Endometrial microvascular endothelial cells (primary cell): ENCODE data around the gene CCSER2. TPM values are rescaled to one million over a fixed set of nuclear protein-coding genes. Genes with fewer than 3 reads are reported as not detected.
"Not testable (repeated sequence)": the region's sequence is repeated elsewhere in the genome, so short reads cannot be mapped to it uniquely, and the experiment has no call there.

Source experiments
- in situ Hi-C: cut with HindIII; loops from 2 replicates; pipeline ENCODE4 v1.10.0; 2017; ENCODE audit warnings: low sequenced_read_pairs, low pct_unique_long_range_greater_than_20kb; ENCODE audit errors: inconsistent ontology term
- total RNA-seq: library from RNA; depleted of rRNA; stranded (reverse); fragments of >200 nt; gene quantifications from one replicate; pipeline ENCODE4 v1.2.3, GENCODE V29; 2015; ENCODE audit errors: inconsistent ontology term

The CCSER2 gene
- total RNA-seq, 1 donor from 2014 or later, result 29.2 TPM

DNA sequence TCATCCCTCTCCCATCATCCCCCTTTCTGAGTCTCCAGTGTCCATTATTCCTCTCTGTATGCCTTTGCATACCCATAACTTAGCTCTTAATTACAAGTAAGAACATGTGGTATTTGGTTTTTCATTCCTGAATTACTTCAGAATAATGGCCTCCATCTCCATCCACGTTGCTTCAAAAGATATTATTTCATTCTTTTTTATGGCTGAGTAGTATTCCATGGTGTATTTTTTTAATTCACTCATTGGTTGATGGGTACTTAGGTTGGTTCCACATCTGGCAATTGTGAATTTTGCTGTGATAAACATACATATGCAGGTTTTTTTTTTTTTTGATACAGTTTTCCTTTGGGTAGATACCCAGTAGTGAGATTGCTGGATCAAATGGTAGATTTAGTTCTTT lies 40.4 kb downstream of the CCSER2 start:
- in situ Hi-C loops, result no loop called here

DNA sequence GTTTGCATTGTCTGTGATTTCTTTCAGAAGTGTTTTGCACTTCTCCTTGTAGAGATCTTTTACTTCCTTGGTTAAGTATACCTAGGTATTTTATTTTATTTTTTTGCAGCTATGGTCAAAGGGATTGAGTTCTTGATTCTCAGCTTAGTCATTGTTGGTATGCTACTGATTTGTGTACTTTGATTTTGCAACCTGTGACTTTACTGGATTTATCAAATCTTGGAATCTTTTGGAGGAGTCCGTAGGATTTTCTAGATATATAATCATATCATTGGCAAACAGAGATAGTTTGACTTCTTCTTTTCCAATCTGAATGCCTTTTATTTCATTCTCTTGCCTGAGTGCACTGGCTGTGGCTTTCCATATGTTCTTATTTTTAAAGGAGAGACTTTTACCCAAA lies 41.9 kb downstream of the CCSER2 start:
- in situ Hi-C loops, result no loop called here

DNA sequence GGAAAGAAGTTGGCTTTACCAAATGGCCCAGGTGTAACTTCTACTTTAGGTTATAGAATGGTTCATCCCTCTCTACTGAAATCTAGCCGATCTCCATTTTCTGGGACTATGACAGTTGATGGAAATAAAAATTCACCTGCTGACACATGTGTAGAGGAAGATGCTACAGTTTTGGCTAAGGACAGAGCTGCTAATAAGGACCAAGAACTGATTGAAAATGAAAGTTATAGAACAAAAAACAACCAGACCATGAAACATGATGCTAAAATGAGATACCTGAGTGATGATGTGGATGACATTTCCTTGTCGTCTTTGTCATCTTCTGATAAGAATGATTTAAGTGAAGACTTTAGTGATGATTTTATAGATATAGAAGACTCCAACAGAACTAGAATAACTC lies 43.6 kb downstream of the CCSER2 start:
- in situ Hi-C loops, result no loop called here

DNA sequence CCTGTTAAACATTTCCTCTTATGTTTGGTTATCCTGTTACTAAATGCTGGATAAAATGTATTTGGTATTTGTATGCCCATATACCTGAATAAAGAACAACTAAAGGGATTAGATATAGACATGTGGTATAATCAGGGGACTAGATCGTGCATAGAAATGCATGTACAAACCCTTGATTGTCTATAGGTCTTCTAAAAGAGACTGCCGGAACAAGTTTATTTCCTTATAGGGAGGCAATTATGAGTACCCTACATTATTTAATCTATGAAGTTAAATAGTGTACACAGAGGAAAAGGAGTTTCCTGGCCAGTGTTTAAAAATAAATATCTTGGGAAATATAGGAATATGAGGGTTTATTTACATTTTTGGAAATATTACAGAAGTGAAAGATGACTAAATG lies 44.6 kb downstream of the CCSER2 start:
- in situ Hi-C loops, result no loop called here

DNA sequence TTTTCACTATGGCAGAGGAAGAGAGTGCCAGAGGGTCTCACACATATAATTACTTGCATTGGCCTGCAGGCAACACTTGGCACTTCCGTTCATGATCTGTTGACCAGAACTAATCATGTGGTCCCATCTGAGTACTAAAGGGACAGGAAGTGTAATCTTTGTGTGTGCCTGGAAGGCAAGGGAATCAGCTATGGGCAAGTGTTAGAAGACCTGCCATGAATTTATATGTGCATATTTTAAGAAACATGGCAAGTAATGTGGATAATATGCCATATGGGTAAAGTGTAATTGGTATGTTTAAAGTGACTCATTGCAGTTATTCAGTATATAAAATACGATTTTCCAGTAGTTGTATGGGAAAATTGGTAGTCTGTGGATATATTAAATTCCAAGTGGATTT lies 46.1 kb downstream of the CCSER2 start:
- in situ Hi-C loops, result no loop called here

DNA sequence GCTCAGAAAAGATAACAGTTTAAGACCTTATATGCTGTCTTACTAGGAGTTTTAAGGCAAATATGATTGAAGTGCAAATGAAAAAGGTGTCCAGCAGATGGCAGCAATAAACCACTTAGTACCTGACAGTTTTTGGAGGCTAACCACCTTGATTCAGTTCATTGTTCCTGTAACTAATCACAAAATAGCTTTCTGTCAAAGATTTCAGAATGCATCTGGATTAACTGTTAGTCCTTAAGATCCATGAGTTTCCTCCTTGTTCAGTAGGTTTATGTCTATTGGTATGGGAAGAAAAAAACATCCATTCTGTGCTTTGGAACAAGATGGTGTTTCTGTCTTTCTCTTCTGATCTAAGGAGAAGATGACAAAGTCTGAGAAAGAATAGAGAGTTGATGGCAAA lies 46.6 kb downstream of the CCSER2 start:
- in situ Hi-C loops, result no loop called here

DNA sequence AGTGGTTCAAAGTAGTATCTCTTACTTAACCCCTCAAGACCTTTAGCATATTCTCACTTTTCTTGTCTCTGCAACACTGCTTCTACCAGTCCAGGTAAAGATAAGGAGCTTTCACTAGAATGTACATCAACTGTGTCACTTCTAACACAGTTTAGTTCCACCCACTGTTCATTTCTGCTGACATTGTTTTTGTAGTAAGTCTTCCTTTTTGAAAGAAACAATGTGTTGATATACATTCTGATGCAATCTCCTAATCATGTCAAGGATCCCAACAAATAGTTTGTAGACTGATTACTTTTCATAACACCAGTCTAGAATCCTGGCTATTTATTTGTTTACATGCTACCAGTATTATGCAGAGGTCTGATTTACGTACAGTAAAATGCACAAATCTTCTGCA lies 47.5 kb downstream of the CCSER2 start:
- in situ Hi-C loops, result no loop called here

DNA sequence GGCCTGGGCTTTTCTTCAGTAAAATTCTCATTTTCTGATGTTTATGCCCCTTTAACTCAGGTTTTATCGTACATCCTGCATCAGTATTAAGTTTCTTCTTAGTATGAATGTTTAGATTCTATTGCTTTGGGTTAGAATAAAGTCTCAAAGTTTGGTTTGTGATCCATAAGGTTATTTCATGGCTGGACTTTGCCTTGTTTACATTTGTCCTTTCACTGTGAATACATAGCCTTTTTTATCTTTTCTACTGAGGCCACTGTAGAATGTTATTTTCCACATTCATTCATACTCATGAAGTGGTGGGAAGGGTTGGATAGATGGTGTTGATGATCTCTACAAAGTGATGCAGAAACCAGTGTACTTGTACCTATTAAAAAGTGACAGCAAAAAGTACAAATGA lies 59.8 kb downstream of the CCSER2 start:
- in situ Hi-C loops, result no loop called here

DNA sequence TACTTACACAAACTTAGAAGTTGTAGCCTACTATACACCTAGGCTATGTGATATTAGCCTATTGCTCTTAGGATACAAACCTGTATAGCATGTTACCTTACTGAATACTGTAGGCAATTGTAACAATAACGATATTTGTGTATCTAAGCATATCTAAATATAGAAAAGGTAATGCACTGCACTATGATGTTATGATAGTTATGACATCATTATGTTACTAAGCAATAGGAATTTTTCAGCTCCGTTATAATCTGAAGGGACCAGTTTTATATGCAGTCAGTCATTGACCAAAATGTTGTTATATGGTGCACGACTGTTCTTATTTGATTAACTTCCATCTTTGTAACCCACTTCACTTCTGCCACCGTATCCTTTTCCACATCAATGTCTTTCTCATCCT lies 62.0 kb downstream of the CCSER2 start:
- in situ Hi-C loops, result no loop called here

DNA sequence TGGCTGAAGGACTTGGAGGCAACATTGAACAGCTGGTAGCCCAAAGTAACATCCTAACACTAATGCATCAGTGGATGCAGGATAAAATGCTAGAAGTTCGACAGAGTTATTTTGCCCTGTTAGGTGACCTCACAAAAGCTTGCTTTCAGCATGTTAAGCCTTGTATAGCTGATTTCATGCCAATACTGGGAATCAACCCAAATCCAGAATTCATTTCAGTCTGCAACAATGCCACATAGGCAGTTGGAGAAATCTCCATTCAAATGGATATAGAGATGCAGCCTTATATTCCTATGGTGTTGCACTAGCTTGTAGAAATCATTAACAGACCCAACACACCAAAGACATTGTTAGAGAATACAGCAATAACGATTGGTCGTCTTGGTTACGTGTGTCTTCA lies 62.9 kb downstream of the CCSER2 start:
- in situ Hi-C loops, result no loop called here

DNA sequence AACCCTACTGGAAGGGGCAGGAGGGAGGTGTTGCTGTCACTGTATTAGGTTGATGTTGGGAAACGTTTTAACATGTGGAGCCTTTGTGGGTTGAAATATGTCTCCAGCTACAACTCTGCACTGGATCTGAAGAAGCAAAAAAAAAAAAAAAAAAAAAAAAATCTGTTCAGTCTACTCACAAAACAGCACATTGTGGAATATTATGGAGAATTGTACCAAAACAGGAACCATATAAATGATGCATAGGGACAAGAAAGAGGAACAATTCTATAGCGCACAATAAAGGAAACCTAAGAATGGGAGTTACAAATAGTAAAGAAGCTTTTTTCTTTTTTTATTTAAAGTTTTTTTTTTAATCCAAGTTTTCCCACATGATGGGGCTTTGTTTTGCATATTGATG lies 63.8 kb downstream of the CCSER2 start:
- in situ Hi-C loops, result no loop called here

DNA sequence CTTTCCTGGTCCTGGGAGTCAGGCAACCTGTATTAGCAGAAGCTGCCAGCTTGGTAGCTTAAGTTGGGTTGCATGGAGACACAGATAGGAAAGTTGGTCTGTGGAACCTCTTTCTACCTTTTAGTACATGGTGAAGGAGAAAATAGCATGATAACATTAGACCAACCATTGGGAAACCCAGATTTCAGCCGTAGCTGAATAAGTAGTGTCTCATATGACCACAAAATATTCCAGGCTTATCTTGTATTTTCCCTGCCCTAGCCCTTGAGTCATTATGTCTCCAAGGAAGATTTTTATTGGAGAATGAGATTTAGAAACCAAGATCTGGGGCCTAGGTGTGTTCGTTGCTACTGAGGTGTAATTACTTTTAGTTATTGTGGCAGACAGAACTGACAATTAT lies 67.2 kb downstream of the CCSER2 start:
- in situ Hi-C loops, result no loop called here

DNA sequence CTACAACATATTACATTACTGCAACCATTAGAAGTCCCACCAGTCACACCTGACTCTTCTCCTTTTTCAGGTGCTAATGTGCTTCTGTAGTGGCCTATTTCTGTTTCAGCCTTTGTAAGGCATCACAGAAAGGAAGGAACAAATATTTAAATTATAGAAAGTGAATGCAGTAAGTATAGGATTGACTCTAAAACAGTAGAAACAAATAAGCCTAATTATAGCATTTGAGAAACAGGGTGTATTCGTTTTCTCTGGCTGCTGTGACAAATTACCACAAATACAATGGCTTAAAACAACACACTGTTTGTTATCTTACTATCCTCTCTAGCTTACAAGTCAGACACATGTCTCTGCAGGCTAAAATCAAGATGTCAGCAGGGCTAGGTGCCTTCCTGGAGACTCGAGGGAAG lies 69.4 kb downstream of the CCSER2 start:
- in situ Hi-C loops, result no loop called here

DNA sequence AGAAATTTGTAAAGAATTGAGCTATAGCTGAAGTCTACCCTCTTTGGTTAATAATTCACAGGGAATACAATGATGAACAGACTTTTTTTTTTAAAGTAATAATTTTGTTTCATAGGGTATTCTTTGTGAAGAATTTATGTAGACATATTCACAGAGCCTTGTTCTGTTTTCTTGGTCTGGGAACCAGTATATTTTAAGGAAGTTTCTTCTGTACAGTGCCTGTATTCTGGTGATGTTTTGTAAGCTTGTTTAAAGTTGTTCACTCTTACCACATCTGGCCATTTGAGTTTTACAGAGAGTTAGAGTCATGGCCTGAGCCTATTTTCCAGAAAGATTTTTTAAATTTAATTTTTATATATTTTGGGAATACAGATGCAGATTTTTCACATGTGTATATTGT lies 70.3 kb downstream of the CCSER2 start:
- in situ Hi-C loops, result no loop called here

DNA sequence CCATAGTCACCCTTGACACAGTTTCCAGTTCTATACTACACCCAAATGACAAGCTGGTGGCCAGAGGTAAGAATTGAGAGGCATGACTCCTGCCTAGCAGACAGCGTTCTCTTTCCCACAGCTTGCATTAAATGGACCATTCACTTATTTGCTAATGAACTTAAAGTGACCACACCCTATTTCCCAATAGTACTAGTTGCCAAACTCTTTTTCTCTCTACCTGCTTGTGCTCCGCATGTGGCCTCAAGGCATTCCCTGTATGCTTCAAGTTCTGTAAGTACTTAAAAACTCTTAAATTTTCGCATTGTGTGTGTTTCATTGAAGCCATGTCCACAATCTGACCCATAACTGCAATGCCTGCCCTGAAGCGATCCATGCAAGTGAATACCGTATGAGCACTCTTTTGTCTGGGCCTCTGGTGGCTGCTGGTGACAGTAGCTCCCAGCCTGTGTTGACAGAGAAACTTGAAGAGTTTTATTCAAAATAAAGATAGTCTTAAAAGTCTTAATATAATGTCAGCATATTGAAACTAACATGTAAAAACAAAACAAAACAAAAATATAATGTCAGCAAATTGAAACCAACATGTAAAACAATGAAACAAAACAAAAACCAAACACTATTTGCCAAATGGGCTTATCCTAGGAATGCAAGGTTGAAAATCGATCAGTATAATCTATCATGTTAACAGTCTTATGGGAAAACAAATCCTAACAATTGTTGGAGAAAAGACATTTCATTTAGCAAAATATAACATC lies 73.6 kb downstream of the CCSER2 start:
- in situ Hi-C loops, result no loop called here

DNA sequence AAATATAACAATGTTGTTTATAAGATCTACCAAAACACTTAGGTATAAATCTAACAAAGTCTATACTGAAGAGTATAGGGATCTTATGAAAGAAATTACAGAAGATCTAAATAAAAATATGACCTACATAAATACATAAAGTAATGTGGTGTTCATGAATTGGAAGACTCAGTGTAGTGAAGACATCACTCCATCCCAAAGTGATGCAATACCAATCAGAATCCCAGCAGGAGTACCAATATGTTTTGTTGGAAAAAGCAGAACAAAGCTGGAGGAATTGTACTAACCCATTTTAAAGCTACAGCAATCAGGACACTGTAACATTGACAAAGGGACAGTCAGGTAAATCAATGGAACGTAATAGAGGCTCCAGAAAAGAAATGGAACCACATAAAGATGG lies 76.4 kb downstream of the CCSER2 start:
- in situ Hi-C loops, result no loop called here

DNA sequence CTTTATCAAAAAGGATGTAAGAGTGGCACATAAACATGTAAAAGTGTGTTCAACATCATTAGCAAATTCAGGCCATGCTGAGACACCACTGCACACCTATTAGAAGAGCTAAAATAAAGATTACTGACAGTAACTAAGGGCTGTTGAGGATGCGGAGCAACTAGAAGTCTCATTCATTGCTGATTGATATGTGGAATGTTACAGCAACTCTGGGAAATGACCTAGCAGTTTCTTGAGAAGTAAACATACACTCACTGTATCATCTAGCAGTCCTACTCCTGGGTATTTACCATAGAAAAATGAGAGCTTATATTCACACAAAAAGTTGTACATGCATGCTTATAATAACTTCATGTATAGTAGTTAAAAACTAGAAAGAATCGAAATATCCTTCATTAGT lies 77.3 kb downstream of the CCSER2 start:
- in situ Hi-C loops, result no loop called here

DNA sequence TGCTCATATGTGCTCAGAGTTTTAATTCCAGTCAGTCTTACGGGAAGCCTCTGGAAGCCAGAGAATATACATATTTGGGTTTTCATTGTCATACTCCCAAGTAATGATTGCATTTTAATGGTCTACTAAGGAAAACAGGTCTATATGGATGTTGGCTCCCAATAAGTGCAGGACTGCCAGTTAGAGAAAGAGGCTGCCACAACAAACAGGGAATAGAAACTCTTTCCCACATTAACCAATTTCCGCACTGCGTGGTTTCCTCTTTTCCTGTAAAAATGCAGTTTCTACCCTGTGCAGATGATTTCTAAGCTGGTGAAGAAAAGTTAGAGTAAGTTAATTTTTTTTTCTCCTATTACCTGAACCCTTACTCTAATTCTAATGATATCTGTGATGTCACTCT lies 78.2 kb downstream of the CCSER2 start:
- in situ Hi-C loops, result no loop called here

DNA sequence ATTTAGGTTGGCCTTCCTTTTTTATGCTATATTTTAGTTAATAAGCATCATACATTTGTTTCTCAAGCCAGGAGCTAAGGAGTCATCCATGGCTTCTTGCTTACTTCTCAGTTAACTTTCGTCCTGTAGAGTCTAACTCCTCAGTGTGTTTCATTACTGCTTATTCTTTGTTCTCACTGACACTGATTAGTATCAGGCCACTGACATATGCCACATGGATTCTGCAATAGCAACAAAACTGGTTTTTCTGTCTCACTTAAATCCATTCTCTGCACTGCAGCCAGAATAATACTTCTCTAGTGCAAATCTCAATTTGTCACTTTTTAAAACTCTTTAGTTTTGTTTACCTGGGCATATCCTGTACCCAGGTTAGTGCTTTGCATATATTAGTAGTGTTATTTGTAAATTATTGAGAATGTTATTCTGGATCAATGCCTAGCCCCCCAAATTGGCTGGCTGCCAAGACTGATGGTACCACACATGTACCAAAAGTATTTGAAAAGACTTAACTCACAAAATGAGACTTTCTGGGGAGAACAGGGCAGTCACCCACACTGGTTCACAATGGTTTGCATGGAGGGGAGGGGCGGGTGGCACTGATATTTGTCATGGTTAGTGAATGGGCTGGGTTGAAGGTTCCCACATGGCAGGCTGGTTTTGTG lies 79.1 kb downstream of the CCSER2 start:
- in situ Hi-C loops, result no loop called here

DNA sequence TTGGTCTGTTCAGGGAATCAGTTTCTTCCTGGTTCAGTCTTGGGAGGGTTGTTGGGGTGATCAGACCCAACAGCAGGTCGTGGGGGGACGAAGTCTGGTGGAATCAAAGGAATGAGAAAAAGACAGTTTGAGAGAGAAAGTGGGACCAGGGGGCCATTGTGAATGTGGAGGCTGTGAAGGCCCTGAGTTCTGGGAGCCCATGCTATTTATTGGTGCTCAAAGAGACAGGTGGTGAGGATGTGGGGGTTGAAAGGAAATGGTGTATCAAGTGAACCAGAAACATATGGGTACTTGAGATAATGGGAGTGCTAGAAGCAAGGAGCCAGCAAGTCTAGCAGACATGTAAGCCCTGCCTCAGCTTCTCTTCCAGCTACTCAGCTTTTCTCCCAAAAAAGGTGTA lies 84.1 kb downstream of the CCSER2 start:
- in situ Hi-C loops, result no loop called here

DNA sequence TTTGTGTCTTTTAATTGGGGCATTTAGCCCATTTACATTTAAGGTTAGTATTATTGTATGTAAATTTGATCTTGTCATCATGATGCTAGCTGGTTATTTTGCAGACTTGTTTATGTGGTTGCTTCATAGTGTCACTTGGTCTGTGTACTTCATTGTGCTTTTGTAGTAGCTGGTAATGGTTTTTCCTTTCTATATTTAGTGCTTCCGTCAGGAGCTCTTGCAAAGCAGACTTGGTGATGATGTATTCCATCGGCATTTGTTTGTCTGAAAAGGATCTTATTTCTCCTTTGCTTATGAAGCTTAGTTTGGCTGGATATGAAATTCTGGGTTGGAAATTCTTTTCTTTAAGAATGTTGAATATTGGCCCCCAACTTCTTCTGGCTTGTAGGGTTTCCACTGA lies 85.7 kb downstream of the CCSER2 start:
- in situ Hi-C loops, result not testable (repeated sequence)
